CD8-positive, alpha-beta memory T cell (primary cell): ENCODE data around the gene PTPRT. TPM values are rescaled to one million over a fixed set of nuclear protein-coding genes. Genes with fewer than 3 reads are reported as not detected.

ENCODE experiments used
- CTCF ChIA-PET: fragments of 350-600 bp; sonication (Branson Sonifier 250); formaldehyde crosslinking; loops from one replicate; lab custom pipeline; 2021; ENCODE audit warnings: antibody characterized with exemption; lab: Charles Lee
- POLR2A ChIA-PET: fragments of 350-600 bp; sonication (Branson Sonifier 250); formaldehyde crosslinking; loops from one replicate; lab custom pipeline; 2021; ENCODE audit warnings: antibody characterized with exemption; lab: Charles Lee
- DNase-seq, 5 donors: peaks; one replicate each; pipeline versions ENCODE4 v3.0.0 to v3.0.0-alpha.2; 2020 to 2022; ENCODE audit warnings: mixed read lengths in 1 of 5
- H3K27ac ChIP-seq: one replicate; pipeline ENCODE4 v1.7.0; 2013; ENCODE audit warnings: low read depth, mild to moderate bottlenecking, low read length, moderate library complexity
- H3K27me3 ChIP-seq: 2 replicates; pipeline ENCODE4 v1.7.0; 2013; ENCODE audit warnings: low read length, mild to moderate bottlenecking; ENCODE audit not compliant: insufficient read depth, poor library complexity, severe bottlenecking
- H3K36me3 ChIP-seq: 2 replicates; pipeline ENCODE4 v1.7.0; 2013; ENCODE audit warnings: mild to moderate bottlenecking, low read length, moderate library complexity; ENCODE audit not compliant: insufficient read depth
- H3K4me1 ChIP-seq: 2 replicates; pipeline ENCODE4 v1.7.0; 2013; ENCODE audit warnings: mild to moderate bottlenecking, low read length, moderate library complexity; ENCODE audit not compliant: insufficient read depth
- H3K4me3 ChIP-seq: 2 replicates; pipeline ENCODE4 v1.7.0; 2013; ENCODE audit warnings: mild to moderate bottlenecking, low read length
- H3K9me3 ChIP-seq: 2 replicates; pipeline ENCODE4 v1.7.0; 2013; ENCODE audit warnings: mild to moderate bottlenecking, low read length
- H3K27ac Mint-ChIP-seq, 8 donors: one replicate each; pipeline ENCODE4 v1.8.0; 2020 to 2021; ENCODE audit warnings: mixed read lengths in 8 of 8, mild to moderate bottlenecking in 6 of 8, inconsistent platforms in 3 of 8, moderate library complexity in 3 of 8
- H3K27me3 Mint-ChIP-seq, 2 donors: one replicate each; pipeline ENCODE4 v1.8.0; 2020 to 2021; ENCODE audit warnings: mixed read lengths in 2 of 2, mild to moderate bottlenecking in 1 of 2, moderate library complexity in 1 of 2
- H3K36me3 Mint-ChIP-seq, 3 donors: one replicate each; pipeline ENCODE4 v1.8.0; 2020 to 2021; ENCODE audit warnings: mixed read lengths in 3 of 3, inconsistent platforms in 1 of 3, mild to moderate bottlenecking in 1 of 3
- H3K4me1 Mint-ChIP-seq, 3 donors: one replicate each; pipeline ENCODE4 v1.8.0; 2020 to 2021; ENCODE audit warnings: mixed read lengths in 3 of 3, inconsistent platforms in 1 of 3, mild to moderate bottlenecking in 1 of 3
- H3K4me3 Mint-ChIP-seq, 7 donors: one replicate each; pipeline ENCODE4 v1.8.0; 2020 to 2021; ENCODE audit warnings: mixed read lengths in 7 of 7, mild to moderate bottlenecking in 6 of 7, moderate library complexity in 4 of 7, inconsistent platforms in 2 of 7
- H3K9me3 Mint-ChIP-seq, 5 donors: one replicate each; pipeline ENCODE4 v1.8.0; 2020 to 2022; ENCODE audit warnings: mixed read lengths in 5 of 5, mild to moderate bottlenecking in 3 of 5, moderate library complexity in 2 of 5, inconsistent platforms in 1 of 5
- polyA plus RNA-seq: library from polyadenylated mRNA; unstranded; fragments of 300-500 nt; fragmentation: Illumina TruSeq; gene quantifications from one replicate; pipeline ENCODE4 v1.2.3, GENCODE V29; 2021
- total RNA-seq, 2 experiments: library from RNA; stranded (reverse); gene quantifications; one replicate each; pipeline ENCODE4 v1.2.3, GENCODE V29; 2021

PTPRT gene
- total and polyA plus RNA-seq, 3 experiments from 2014 or later, result not detected

- no peak overlapping the region for H3K4me3 Mint-ChIP-seq
- no peaks in the 10 kb centered on the region for H3K36me3 Mint-ChIP-seq
- no peak overlapping the region for H3K4me3 ChIP-seq
- POLR2A ChIA-PET, result no interaction called here
- no peak overlapping the region for H3K27ac ChIP-seq
- H3K36me3 ChIP-seq, result no peaks in the 10 kb centered on the region
- H3K4me1 ChIP-seq, result no peaks in the 10 kb centered on the region
- DNase-seq, result no peak
- H3K4me1 Mint-ChIP-seq, result no peaks in the 10 kb centered on the region
- H3K9me3 ChIP-seq, result no peaks in the 10 kb centered on the region
- no peaks in the 10 kb centered on the region for H3K27me3 Mint-ChIP-seq
- no peak overlapping the region for H3K27ac Mint-ChIP-seq
- CTCF ChIA-PET, result no interaction called here
- H3K9me3 Mint-ChIP-seq, result peaks cover 0 to 6% (median 2%) of the 10 kb centered on the region in 5 donors
- H3K27me3 ChIP-seq, result no peaks in the 10 kb centered on the region
These were observed 134.4 kb downstream of the PTPRT start for GRCh38 chr20:43055181-43055884.

- H3K4me1 Mint-ChIP-seq, result no peaks in the 10 kb centered on the region
These were observed 137.2 kb downstream of the PTPRT start for GRCh38 chr20:43052532-43052931.

GRCh38 chr20:43046966-43047365 is 142.7 kb downstream of the PTPRT start:
- Histone ChIP-seq H3K27me3 (no peaks in the 10 kb centered on the region), H3K4me1 (no peaks in the 10 kb centered on the region), H3K36me3 (no peaks in the 10 kb centered on the region), H3K4me3 (no peak overlapping the region), H3K9me3 (no peaks in the 10 kb centered on the region), H3K27ac (no peak overlapping the region)
- DNase-seq, result no peak
- CTCF ChIA-PET, result no interaction called here
- peaks cover 3% of the 10 kb centered on the region in 2 donors for H3K27me3 Mint-ChIP-seq
- H3K27ac Mint-ChIP-seq, result no peak overlapping the region
- no peaks in the 10 kb centered on the region for H3K4me1 Mint-ChIP-seq
- POLR2A ChIA-PET, result no interaction called here
- no peaks in the 10 kb centered on the region for H3K36me3 Mint-ChIP-seq
- peaks cover 0 to 12% (median 8%) of the 10 kb centered on the region in 5 donors for H3K9me3 Mint-ChIP-seq
- H3K4me3 Mint-ChIP-seq, result no peak overlapping the region

More at GRCh38 chr20:43052532-43052931, 137.2 kb downstream of the PTPRT start:
- CTCF ChIA-PET, result no interaction called here
- Histone ChIP-seq H3K27me3 (no peaks in the 10 kb centered on the region), H3K36me3 (no peaks in the 10 kb centered on the region), H3K9me3 (no peaks in the 10 kb centered on the region), H3K4me1 (no peaks in the 10 kb centered on the region), H3K4me3 (no peak overlapping the region), H3K27ac (no peak overlapping the region)
- Mint-ChIP-seq H3K4me3 (no peak overlapping the region), H3K27ac (no peak overlapping the region), H3K9me3 (peaks cover 0 to 6% (median 1%) of the 10 kb centered on the region in 5 donors), H3K36me3 (no peaks in the 10 kb centered on the region), H3K27me3 (no peaks in the 10 kb centered on the region)
- POLR2A ChIA-PET, result no interaction called here
- DNase-seq, result no peak

- Histone ChIP-seq H3K9me3 (no peaks in the 10 kb centered on the region), H3K27ac (no peak overlapping the region), H3K4me1 (no peaks in the 10 kb centered on the region), H3K4me3 (no peak overlapping the region), H3K27me3 (no peaks in the 10 kb centered on the region), H3K36me3 (no peaks in the 10 kb centered on the region)
- Mint-ChIP-seq H3K27me3 (peaks cover 3 to 5% of the 10 kb centered on the region in 2 donors), H3K27ac (no peak overlapping the region), H3K4me3 (no peak overlapping the region), H3K9me3 (peaks cover 5 to 12% (median 8%) of the 10 kb centered on the region in 5 donors), H3K36me3 (no peaks in the 10 kb centered on the region), H3K4me1 (no peaks in the 10 kb centered on the region)
- no peak for DNase-seq
- ChIA-PET POLR2A (no interaction called here), CTCF (no interaction called here)
These were observed 145.8 kb downstream of the PTPRT start for GRCh38 chr20:43043887-43044286.

- Mint-ChIP-seq H3K4me3 (peak overlapping the region in 1 of 7 donors; percentile 69), H3K9me3 (peaks cover 3 to 11% (median 5%) of the 10 kb centered on the region in 5 donors), H3K27ac (no peak overlapping the region), H3K36me3 (no peaks in the 10 kb centered on the region), H3K27me3 (peaks cover 3 to 5% of the 10 kb centered on the region in 2 donors), H3K4me1 (no peaks in the 10 kb centered on the region)
- DNase-seq, result no peak
- POLR2A ChIA-PET, result no interaction called here
- Histone ChIP-seq H3K36me3 (no peaks in the 10 kb centered on the region), H3K27me3 (no peaks in the 10 kb centered on the region), H3K27ac (no peak overlapping the region), H3K4me3 (no peak overlapping the region), H3K9me3 (no peaks in the 10 kb centered on the region), H3K4me1 (no peaks in the 10 kb centered on the region)
- CTCF ChIA-PET, result no interaction called here
These were observed 149.3 kb downstream of the PTPRT start for GRCh38 chr20:43040427-43040826.

GRCh38 chr20:43037605-43038309 is 151.9 kb downstream of the PTPRT start:
- CTCF ChIA-PET, result interaction anchor here (1.5 kb wide), 1 partner anchor 35 kb away, joined by 3 read pairs; no protein-coding TSS in a partner anchor
- no peak overlapping the region for H3K27ac ChIP-seq
- DNase-seq, result no peak
- peaks cover 0 to 3% of the 10 kb centered on the region in 2 donors for H3K27me3 Mint-ChIP-seq
- no peaks in the 10 kb centered on the region for H3K9me3 ChIP-seq
- no peak overlapping the region for H3K4me3 Mint-ChIP-seq
- no peaks in the 10 kb centered on the region for H3K27me3 ChIP-seq
- POLR2A ChIA-PET, result no interaction called here
- H3K9me3 Mint-ChIP-seq, result peaks cover 0 to 10% (median 8%) of the 10 kb centered on the region in 5 donors
- H3K4me1 Mint-ChIP-seq, result no peaks in the 10 kb centered on the region
- H3K4me1 ChIP-seq, result no peaks in the 10 kb centered on the region
- no peak overlapping the region for H3K4me3 ChIP-seq
- H3K27ac Mint-ChIP-seq, result no peak overlapping the region
- no peaks in the 10 kb centered on the region for H3K36me3 ChIP-seq
- H3K36me3 Mint-ChIP-seq, result no peaks in the 10 kb centered on the region

- Histone ChIP-seq H3K27me3 (no peaks in the 10 kb centered on the region), H3K4me1 (no peaks in the 10 kb centered on the region), H3K9me3 (no peaks in the 10 kb centered on the region), H3K27ac (no peak overlapping the region), H3K36me3 (no peaks in the 10 kb centered on the region), H3K4me3 (no peak overlapping the region)
- H3K9me3 Mint-ChIP-seq, result peaks cover 0 to 10% (median 4%) of the 10 kb centered on the region in 5 donors
- H3K36me3 Mint-ChIP-seq, result no peaks in the 10 kb centered on the region
- ChIA-PET CTCF (no interaction called here), POLR2A (no interaction called here)
- no peak overlapping the region for H3K4me3 Mint-ChIP-seq
- no peaks in the 10 kb centered on the region for H3K4me1 Mint-ChIP-seq
- H3K27me3 Mint-ChIP-seq, result no peaks in the 10 kb centered on the region
- no peak overlapping the region for H3K27ac Mint-ChIP-seq
- DNase-seq, result no peak
These were observed 154.6 kb downstream of the PTPRT start for GRCh38 chr20:43034981-43035724.

GRCh38 chr20:43032459-43032858 is 157.2 kb downstream of the PTPRT start:
- POLR2A ChIA-PET, result no interaction called here
- Mint-ChIP-seq H3K27me3 (no peaks in the 10 kb centered on the region), H3K4me3 (no peak overlapping the region), H3K4me1 (no peaks in the 10 kb centered on the region), H3K9me3 (peaks cover 0 to 5% (median 3%) of the 10 kb centered on the region in 5 donors), H3K36me3 (no peaks in the 10 kb centered on the region), H3K27ac (no peak overlapping the region)
- CTCF ChIA-PET, result no interaction called here
- Histone ChIP-seq H3K27me3 (no peaks in the 10 kb centered on the region), H3K9me3 (no peaks in the 10 kb centered on the region), H3K36me3 (no peaks in the 10 kb centered on the region), H3K4me3 (no peak overlapping the region), H3K4me1 (no peaks in the 10 kb centered on the region), H3K27ac (no peak overlapping the region)
- DNase-seq, result no peak
